ENCODE data around the gene BFSP2.

GRCh38 chr3:133475245-133476010 lies 75.6 kb downstream of the BFSP2 start:
- TF ChIP-seq CTCF (conservative IDR thresholded peaks at IDR 0.05; ENCODE audit: low read depth, low read length) (no peak), RAD21 (IDR thresholded peaks at IDR 0.05; ENCODE audit: low read length) (no peak), BHLHE40 (IDR thresholded peaks at IDR 0.05; ENCODE audit: low read depth, low read length) (no peak), POLR2A (IDR thresholded peaks at IDR 0.05; ENCODE audit: low read depth, low read length) (no peak), SMC3 (IDR thresholded peaks at IDR 0.05; ENCODE audit: low read depth, low read length) (no peak), MXI1 (IDR thresholded peaks at IDR 0.05; ENCODE audit: borderline replicate concordance, low read depth, low read length) (no peak), FOS (IDR thresholded peaks at IDR 0.05; ENCODE audit: low read depth, low read length) (no peak), MAFK (IDR thresholded peaks at IDR 0.05; ENCODE audit: low read depth, low read length) (no peak), NFE2L2 (IDR thresholded peaks at IDR 0.05; ENCODE audit: low read depth, low read length) (no peak), CEBPB (IDR thresholded peaks at IDR 0.05; ENCODE audit: low read depth, low read length) (no peak), RFX5 (IDR thresholded peaks at IDR 0.05; ENCODE audit: low read depth, low read length) (no peak)
